GM21786 (cell line): Measurements from ENCODE around the gene PSMB10.
A peak's percentile ranks its signal among the peaks of the same experiment; 100 is the strongest.
"Not testable (repeated sequence)": the region's sequence is repeated elsewhere in the genome, so short reads cannot be mapped to it uniquely, and the experiment has no call there.

Experiments
- ATAC-seq: cut with Tn5 transposase; IDR thresholded peaks from one replicate; pipeline ENCODE4 v1.9.1; 2021; ENCODE audit not compliant: unreplicated experiment

The PSMB10 gene

GRCh38 chr16:67942510-67943255 is 6.0 kb upstream of the PSMB10 start:
- ATAC-seq = no peak

GRCh38 chr16:67942200-67942509 is 5.5 kb upstream of the PSMB10 start:
- ATAC-seq = no peak

- ATAC-seq = no peak
These were observed 5.0 kb upstream of the PSMB10 start for GRCh38 chr16:67941469-67942199.

GRCh38 chr16:67940446-67941089 is 3.9 kb upstream of the PSMB10 start:
- ATAC-seq = no peak

GRCh38 chr16:67939507-67940445 is 3.1 kb upstream of the PSMB10 start:
- ATAC-seq = no peak

- ATAC-seq = not testable (repeated sequence)
These were observed 1.1 kb upstream of the PSMB10 start for GRCh38 chr16:67937713-67938112.

GRCh38 chr16:67936880-67937605 is 393 bp upstream of the PSMB10 start:
- ATAC-seq = peak; percentile 55

- peak; percentile 90 for ATAC-seq
These were observed 1.1 kb downstream of the PSMB10 start for GRCh38 chr16:67935402-67936123.

- ATAC-seq = no peak
These were observed 1.6 kb downstream of the PSMB10 start for GRCh38 chr16:67935101-67935401.

GRCh38 chr16:67934306-67935100 is 2.1 kb downstream of the PSMB10 start:
- no peak for ATAC-seq

- ATAC-seq = no peak
These were observed 2.8 kb downstream of the PSMB10 start for GRCh38 chr16:67933805-67934204.

- no peak for ATAC-seq
These were observed 4.2 kb downstream of the PSMB10 start for GRCh38 chr16:67932462-67932840.

GRCh38 chr16:67931712-67932461 is 4.8 kb downstream of the PSMB10 start, which contains the start of gene CTRL:
Gene CTRL (minus strand): TSS chr16:67931862. CDS start chr16:67931852, 10 bp downstream.
- no peak for ATAC-seq

GRCh38 chr16:67930678-67931211 is 5.9 kb downstream of the PSMB10 start:
- ATAC-seq = no peak

- no peak for ATAC-seq
These were observed 6.5 kb downstream of the PSMB10 start for GRCh38 chr16:67930191-67930590.

- ATAC-seq = no peak
These were observed 7.9 kb downstream of the PSMB10 start for GRCh38 chr16:67928561-67929364.

GRCh38 chr16:67928147-67928546 is 8.5 kb downstream of the PSMB10 start:
- no peak for ATAC-seq
